SK-N-MC (cell line): Measurements from ENCODE around the gene SLC4A11.

Experiments used
- EZH2 ChIP-seq: fragments of 200-600 bp; sonication (generic); IDR thresholded peaks from one replicate; pipeline ENCODE4 v1.6.1; 2017; ENCODE audit warnings: antibody characterized with exemption
- FOXP2 ChIP-seq: optimal IDR thresholded peaks from 2 replicates; pipeline ENCODE3; 2011; ENCODE audit warnings: mild to moderate bottlenecking, moderate library complexity; ENCODE audit not compliant: insufficient read depth; ENCODE audit errors: extremely low read length, control extremely low read depth
- POLR2AphosphoS5 ChIP-seq: IDR thresholded peaks from 2 replicates; pipeline ENCODE4 v1.6.1; 2012; ENCODE audit warnings: mild to moderate bottlenecking, low read depth, low read length, borderline replicate concordance

DNA sequence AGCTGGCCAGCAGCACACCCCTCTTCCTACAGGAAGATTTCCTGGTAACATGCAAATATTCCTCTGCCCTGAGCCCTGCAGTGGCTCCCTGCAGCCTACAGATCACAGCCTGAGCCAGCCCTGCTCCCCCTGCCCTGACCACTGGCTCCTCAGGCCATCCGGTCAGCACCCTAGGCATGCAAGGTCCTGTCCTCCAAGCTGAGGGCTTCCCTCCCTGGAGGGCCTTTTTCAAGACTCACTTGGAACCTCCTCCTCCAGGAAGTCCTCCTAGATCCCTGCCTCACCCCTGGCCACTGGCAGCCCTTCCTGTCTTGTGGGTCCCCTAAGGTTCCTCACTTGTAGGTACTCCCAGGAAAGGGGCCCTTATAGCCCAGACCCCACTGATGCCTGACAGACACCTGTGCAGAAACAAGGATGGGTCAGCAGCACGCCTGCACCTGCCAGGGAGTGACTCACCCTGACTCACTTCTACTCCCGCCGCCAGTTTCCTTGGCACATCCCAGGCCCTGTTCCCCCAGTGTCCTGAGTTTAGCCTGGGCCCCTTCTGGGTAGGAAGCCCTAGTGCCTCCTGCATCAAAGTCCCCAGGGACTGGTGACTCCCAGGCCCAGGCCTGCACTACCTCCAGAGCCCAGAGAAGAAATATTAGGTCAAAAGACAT is 3.2 kb downstream of the SLC4A11 start:
- TF ChIP-seq EZH2 (no peak), POLR2AphosphoS5 (no peak), FOXP2 (no peak)
